Measurements from ENCODE around the gene SRRM1. TPM values are rescaled to one million over a fixed set of nuclear protein-coding genes. Genes with fewer than 3 reads are reported as not detected.
"Not testable (repeated sequence)": the region's sequence is repeated elsewhere in the genome, so short reads cannot be mapped to it uniquely, and the experiment has no call there.

The SRRM1 gene
- total RNA-seq, 4 donors from 2014 or later: 28.5 to 59.8 (median 40.2) TPM

GRCh38 chr1:24695202-24695974 is 52.3 kb downstream of the SRRM1 start:
- no peak overlapping the region for H3K4me3 ChIP-seq
- no peaks in the 10 kb centered on the region for H3K36me3 ChIP-seq
- H3K27ac ChIP-seq: peak overlapping the region; percentile 11 to 56 (median 32)
- no peaks in the 10 kb centered on the region for H3K27me3 ChIP-seq
- DNase-seq: peak in 1 of 2 donors; percentile 18
- in situ Hi-C loops (cut with MboI; ENCODE audit: low sequenced_read_pairs in 4 of 4) (loop anchor here in 1 of 4 donors (25.0 kb wide), 1 partner anchor 517 kb away; no protein-coding TSS in a partner anchor), intact Hi-C loops (cut with DNase I; ENCODE audit: low total_unique reads) (no loop called here)
- no peaks in the 10 kb centered on the region for H3K9me3 ChIP-seq
- TF ChIP-seq POLR2A (IDR thresholded peaks at IDR 0.05) (no peak), CTCF (IDR thresholded peaks at IDR 0.05 in 4 of 5, conservative IDR thresholded peaks at IDR 0.05 in 1 of 5) (no peak)
- H3K4me1 ChIP-seq: peaks cover 0 to 11% of the 10 kb centered on the region in 2 donors
- no peak for ATAC-seq

- in situ Hi-C loops (cut with MboI; ENCODE audit: low sequenced_read_pairs in 4 of 4) (loop anchor here in 1 of 4 donors (25.0 kb wide), 1 partner anchor 516 kb away; no protein-coding TSS in a partner anchor), intact Hi-C loops (cut with DNase I; ENCODE audit: low total_unique reads) (no loop called here)
- TF ChIP-seq CTCF (IDR thresholded peaks at IDR 0.05 in 4 of 5, conservative IDR thresholded peaks at IDR 0.05 in 1 of 5) (no peak), POLR2A (IDR thresholded peaks at IDR 0.05) (no peak)
- Histone ChIP-seq H3K27me3 (no peaks in the 10 kb centered on the region), H3K4me3 (no peak overlapping the region), H3K4me1 (peaks cover 0 to 11% of the 10 kb centered on the region in 2 donors), H3K36me3 (no peaks in the 10 kb centered on the region), H3K9me3 (no peaks in the 10 kb centered on the region), H3K27ac (peak overlapping the region in 2 of 4 donors; percentile 22 to 43)
- ATAC-seq (no peak), DNase-seq (no peak)
Observed at GRCh38 chr1:24696041-24696755, 53.1 kb downstream of the SRRM1 start.

- no peak for ATAC-seq
- in situ Hi-C loops (cut with MboI; ENCODE audit: low sequenced_read_pairs in 4 of 4): loop anchor here in 1 of 4 donors (25.0 kb wide), 1 partner anchor 515 kb away; no protein-coding TSS in a partner anchor
Observed at GRCh38 chr1:24696756-24697330, 53.7 kb downstream of the SRRM1 start.

GRCh38 chr1:24697453-24698001 is 54.4 kb downstream of the SRRM1 start:
- DNase-seq; H3K36me3 ChIP-seq; H3K27ac ChIP-seq; H3K9me3 ChIP-seq; H3K4me3 ChIP-seq; intact Hi-C loops (cut with DNase I; ENCODE audit: low total_unique reads); H3K27me3 ChIP-seq; ATAC-seq: not testable (repeated sequence)
- peaks cover 0 to 11% of the 10 kb centered on the region in 2 donors for H3K4me1 ChIP-seq
- in situ Hi-C loops (cut with MboI; ENCODE audit: low sequenced_read_pairs in 4 of 4): loop anchor here in 1 of 4 donors (25.0 kb wide), 1 partner anchor 515 kb away; no protein-coding TSS in a partner anchor

More at GRCh38 chr1:24696756-24697330, 53.7 kb downstream of the SRRM1 start:
- intact Hi-C loops (cut with DNase I; ENCODE audit: low total_unique reads): no loop called here
- no peak for DNase-seq
- Histone ChIP-seq H3K36me3 (no peaks in the 10 kb centered on the region), H3K27me3 (no peaks in the 10 kb centered on the region), H3K27ac (no peak overlapping the region), H3K9me3 (no peaks in the 10 kb centered on the region), H3K4me3 (no peak overlapping the region), H3K4me1 (peaks cover 0 to 11% of the 10 kb centered on the region in 2 donors)
- no peak for TF ChIP-seq POLR2A (IDR thresholded peaks at IDR 0.05)
- no peak for TF ChIP-seq CTCF (IDR thresholded peaks at IDR 0.05 in 4 of 5, conservative IDR thresholded peaks at IDR 0.05 in 1 of 5)

GRCh38 chr1:24698326-24698725 is 55.2 kb downstream of the SRRM1 start:
- intact Hi-C loops (cut with DNase I; ENCODE audit: low total_unique reads); DNase-seq; ATAC-seq; H3K27me3 ChIP-seq; H3K36me3 ChIP-seq; H3K27ac ChIP-seq; H3K4me3 ChIP-seq; H3K9me3 ChIP-seq: not testable (repeated sequence)
- in situ Hi-C loops (cut with MboI; ENCODE audit: low sequenced_read_pairs in 4 of 4): loop anchor here in 1 of 4 donors (25.0 kb wide), 1 partner anchor 514 kb away; no protein-coding TSS in a partner anchor
- H3K4me1 ChIP-seq: peaks cover 0 to 11% of the 10 kb centered on the region in 2 donors
